Suprapubic skin (tissue), 4 donors: ENCODE results near the gene PHYHIPL. TPM values are rescaled to one million over a fixed set of nuclear protein-coding genes. Genes with fewer than 3 reads are reported as not detected.

Source experiments
- DNase-seq, 2 donors: peaks; one replicate each; pipeline ENCODE4 v3.0.0-alpha.2; 2019; ENCODE audit warnings: low spot score in 2 of 2
- H3K27ac ChIP-seq: fragments of 200-600 bp; sonication (generic); one replicate; pipeline ENCODE4 v1.5.1; 2019
- H3K27me3 ChIP-seq: fragments of 200-600 bp; sonication (generic); one replicate; pipeline ENCODE4 v1.5.1; 2019
- H3K36me3 ChIP-seq: fragments of 200-600 bp; sonication (generic); one replicate; pipeline ENCODE4 v1.5.1; 2019
- H3K4me1 ChIP-seq: fragments of 200-600 bp; sonication (generic); one replicate; pipeline ENCODE4 v1.5.1; 2019
- H3K4me3 ChIP-seq: fragments of 200-600 bp; sonication (generic); one replicate; pipeline ENCODE4 v1.5.1; 2019; ENCODE audit warnings: mild to moderate bottlenecking
- H3K9me3 ChIP-seq: fragments of 200-600 bp; sonication (generic); one replicate; pipeline ENCODE4 v1.5.1; 2019
- CTCF ChIP-seq, 2 donors: fragments of 200-600 bp in 1 of 2; fragments of 450-650 bp in 1 of 2; sonication (generic) in 1 of 2; IDR thresholded peaks; one replicate each; pipeline ENCODE4 v1.5.1; 2016 to 2019; ENCODE audit warnings: antibody characterized with exemption in 2 of 2, mild to moderate bottlenecking in 1 of 2, moderate library complexity in 1 of 2
- EP300 ChIP-seq: sonication (generic); formaldehyde crosslinking; IDR thresholded peaks from one replicate; pipeline ENCODE4 v1.6.1; 2017; ENCODE audit warnings: antibody characterized with exemption
- POLR2A ChIP-seq, 2 donors: fragments of 450-650 bp; IDR thresholded peaks; one replicate each; pipeline ENCODE4 v1.6.1; 2017; ENCODE audit warnings: antibody characterized with exemption in 2 of 2, mild to moderate bottlenecking in 2 of 2, moderate library complexity in 2 of 2
- POLR2AphosphoS5 ChIP-seq, 3 donors: sonication (generic); formaldehyde crosslinking; IDR thresholded peaks; one replicate each; pipeline ENCODE4 v1.6.1; 2017; ENCODE audit warnings: antibody characterized with exemption in 3 of 3
- WGBS: methylation state at CpG from one replicate; pipeline ENCODE4 v1.1.5; 2018; 5-methylcytosine and 5-hydroxymethylcytosine counted together
- total RNA-seq, 4 donors: library from RNA; depleted of rRNA; stranded (reverse); fragments of >200 nt; gene quantifications; one replicate each; pipeline ENCODE4 v1.1.0, GENCODE V29; 2016

Gene PHYHIPL
- total RNA-seq, 4 donors from 2014 or later, result 0.21 to 0.25 (median 0.24) TPM; not detected in 1

GRCh38 chr10:59258890-59259289, 82.4 kb downstream of the PHYHIPL start:
- no peaks in the 10 kb centered on the region for H3K9me3 ChIP-seq
- no peak overlapping the region for H3K4me3 ChIP-seq
- DNase-seq, result no peak
- WGBS, result 93% methylated on average over 1 of the region's 1 CpG
- TF ChIP-seq POLR2A (IDR thresholded peaks at IDR 0.05) (no peak), POLR2AphosphoS5 (IDR thresholded peaks at IDR 0.05) (no peak), CTCF (IDR thresholded peaks at IDR 0.05) (no peak), EP300 (no peak)
- no peaks in the 10 kb centered on the region for H3K4me1 ChIP-seq
- no peaks in the 10 kb centered on the region for H3K27me3 ChIP-seq
- peaks cover 2% of the 10 kb centered on the region for H3K36me3 ChIP-seq
- H3K27ac ChIP-seq, result no peak overlapping the region

- H3K4me1 ChIP-seq, result no peaks in the 10 kb centered on the region
- no peak for DNase-seq
- no peak for TF ChIP-seq CTCF (IDR thresholded peaks at IDR 0.05)
- no peak for TF ChIP-seq EP300
- no peak for TF ChIP-seq POLR2A (IDR thresholded peaks at IDR 0.05)
- no peak for TF ChIP-seq POLR2AphosphoS5 (IDR thresholded peaks at IDR 0.05)
- peaks cover 2% of the 10 kb centered on the region for H3K36me3 ChIP-seq
- H3K4me3 ChIP-seq, result no peak overlapping the region
- no peaks in the 10 kb centered on the region for H3K9me3 ChIP-seq
- no peaks in the 10 kb centered on the region for H3K27me3 ChIP-seq
- 58% methylated on average over 5 of the region's 5 CpGs for WGBS
- no peak overlapping the region for H3K27ac ChIP-seq
Observed at GRCh38 chr10:59265141-59265540, 88.7 kb downstream of the PHYHIPL start.

GRCh38 chr10:59266321-59266720, 89.9 kb downstream of the PHYHIPL start:
- peaks cover 2% of the 10 kb centered on the region for H3K36me3 ChIP-seq
- no peak overlapping the region for H3K4me3 ChIP-seq
- no peak for DNase-seq
- no peaks in the 10 kb centered on the region for H3K4me1 ChIP-seq
- H3K27ac ChIP-seq, result no peak overlapping the region
- H3K27me3 ChIP-seq, result no peaks in the 10 kb centered on the region
- 72% methylated on average over 3 of the region's 3 CpGs for WGBS
- no peaks in the 10 kb centered on the region for H3K9me3 ChIP-seq
- no peak for TF ChIP-seq EP300
- TF ChIP-seq POLR2AphosphoS5 (IDR thresholded peaks at IDR 0.05), result no peak
- no peak for TF ChIP-seq CTCF (IDR thresholded peaks at IDR 0.05)
- TF ChIP-seq POLR2A (IDR thresholded peaks at IDR 0.05), result no peak

GRCh38 chr10:59268460-59268859, 92.0 kb downstream of the PHYHIPL start:
- WGBS, result 90% methylated on average over 7 of the region's 7 CpGs
- no peaks in the 10 kb centered on the region for H3K27me3 ChIP-seq
- no peak for DNase-seq
- no peak overlapping the region for H3K4me3 ChIP-seq
- peaks cover 2% of the 10 kb centered on the region for H3K36me3 ChIP-seq
- TF ChIP-seq EP300 (no peak), POLR2A (IDR thresholded peaks at IDR 0.05) (no peak), POLR2AphosphoS5 (IDR thresholded peaks at IDR 0.05) (no peak), CTCF (IDR thresholded peaks at IDR 0.05) (no peak)
- H3K4me1 ChIP-seq, result no peaks in the 10 kb centered on the region
- H3K27ac ChIP-seq, result no peak overlapping the region
- H3K9me3 ChIP-seq, result no peaks in the 10 kb centered on the region

- no peaks in the 10 kb centered on the region for H3K4me1 ChIP-seq
- H3K27me3 ChIP-seq, result no peaks in the 10 kb centered on the region
- H3K9me3 ChIP-seq, result no peaks in the 10 kb centered on the region
- DNase-seq, result no peak
- no peak overlapping the region for H3K4me3 ChIP-seq
- WGBS, result 93% methylated on average over 6 of the region's 6 CpGs
- no peaks in the 10 kb centered on the region for H3K36me3 ChIP-seq
- TF ChIP-seq POLR2AphosphoS5 (IDR thresholded peaks at IDR 0.05), result no peak
- no peak for TF ChIP-seq EP300
- TF ChIP-seq CTCF (IDR thresholded peaks at IDR 0.05), result no peak
- no peak for TF ChIP-seq POLR2A (IDR thresholded peaks at IDR 0.05)
- no peak overlapping the region for H3K27ac ChIP-seq
Observed at GRCh38 chr10:59269651-59270050, 93.2 kb downstream of the PHYHIPL start.
